NCI-H748 treated with DMSO at 0.1 percent for 48 hours (cell line): Measurements from ENCODE around the gene POU4F3.

Experiments
- DNase-seq: peaks from one replicate; lab custom pipeline; 2025; lab: John Stamatoyannopoulos, UW

The POU4F3 gene

DNA sequence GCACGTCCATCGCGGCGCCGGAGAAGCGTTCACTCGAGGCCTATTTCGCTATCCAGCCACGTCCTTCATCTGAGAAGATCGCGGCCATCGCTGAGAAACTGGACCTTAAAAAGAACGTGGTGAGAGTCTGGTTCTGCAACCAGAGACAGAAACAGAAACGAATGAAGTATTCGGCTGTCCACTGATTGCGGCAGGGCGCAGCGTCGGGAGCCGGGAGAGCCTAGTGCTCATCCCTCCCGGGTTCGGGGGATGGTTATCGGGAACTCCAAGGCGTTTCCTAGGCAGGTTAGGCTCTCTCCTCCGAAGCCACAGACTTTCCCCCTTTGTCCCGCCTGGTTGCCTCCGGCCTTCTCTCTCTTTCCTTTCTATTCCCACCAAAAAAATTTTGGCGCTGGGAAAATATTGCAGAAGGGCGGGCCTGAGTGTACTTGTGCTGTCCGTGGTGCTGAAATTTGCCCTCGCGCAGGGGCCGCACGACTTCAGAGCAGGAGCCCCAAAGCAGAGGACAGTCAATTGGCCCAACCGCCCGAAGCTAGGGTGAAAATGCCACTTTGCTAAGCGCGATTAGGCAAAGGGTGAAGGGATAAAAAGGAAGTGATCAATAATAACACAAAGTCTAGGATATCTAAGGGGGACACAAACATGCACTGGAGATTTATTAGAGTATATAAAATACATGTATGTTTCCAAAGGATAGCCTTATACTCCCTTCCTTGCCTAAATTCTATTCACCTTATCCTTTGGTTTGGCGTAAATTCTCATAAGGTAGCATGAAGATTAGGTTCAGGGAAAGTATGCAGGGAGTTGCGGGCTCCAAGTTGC, 1.8 kb downstream of the POU4F3 start:
- no peak for DNase-seq

DNA sequence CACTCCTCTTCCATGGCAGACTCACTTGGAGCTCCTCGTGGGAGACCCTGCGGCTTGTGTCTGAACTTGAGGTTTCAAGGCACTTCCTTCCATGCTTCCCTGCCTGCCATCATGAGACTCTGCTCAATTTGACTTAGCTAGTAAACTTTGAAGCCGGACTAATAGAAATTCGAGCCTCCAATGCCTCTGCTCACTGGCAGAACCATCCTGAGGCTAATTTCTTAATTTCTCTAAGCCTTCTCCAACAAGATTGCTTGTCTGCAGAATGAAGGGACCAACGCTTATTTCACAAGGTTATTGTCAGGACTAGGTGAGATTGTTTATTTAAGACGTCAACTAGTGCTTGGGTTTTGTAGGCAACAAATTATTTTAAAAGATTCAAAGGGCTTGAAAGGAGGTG, 3.2 kb downstream of the POU4F3 start:
- no peak for DNase-seq

DNA sequence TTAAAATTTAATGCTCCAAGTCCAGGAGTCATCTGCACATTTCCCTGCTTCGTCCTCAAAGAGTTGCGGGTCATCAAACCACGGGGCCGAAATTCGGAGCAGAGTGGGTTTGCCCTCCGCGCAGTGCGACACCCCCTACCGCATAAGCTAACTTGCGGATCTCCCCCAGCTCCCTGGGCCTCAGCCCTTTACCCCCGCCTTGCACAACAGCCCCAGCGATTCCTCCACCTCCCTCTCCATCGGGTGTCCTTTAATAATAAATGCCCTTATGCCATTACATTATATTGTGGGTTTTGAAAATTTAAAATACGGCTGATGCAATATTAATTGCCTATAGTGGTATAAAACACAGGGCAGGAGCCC, 3.9 kb downstream of the POU4F3 start:
- no peak for DNase-seq

DNA sequence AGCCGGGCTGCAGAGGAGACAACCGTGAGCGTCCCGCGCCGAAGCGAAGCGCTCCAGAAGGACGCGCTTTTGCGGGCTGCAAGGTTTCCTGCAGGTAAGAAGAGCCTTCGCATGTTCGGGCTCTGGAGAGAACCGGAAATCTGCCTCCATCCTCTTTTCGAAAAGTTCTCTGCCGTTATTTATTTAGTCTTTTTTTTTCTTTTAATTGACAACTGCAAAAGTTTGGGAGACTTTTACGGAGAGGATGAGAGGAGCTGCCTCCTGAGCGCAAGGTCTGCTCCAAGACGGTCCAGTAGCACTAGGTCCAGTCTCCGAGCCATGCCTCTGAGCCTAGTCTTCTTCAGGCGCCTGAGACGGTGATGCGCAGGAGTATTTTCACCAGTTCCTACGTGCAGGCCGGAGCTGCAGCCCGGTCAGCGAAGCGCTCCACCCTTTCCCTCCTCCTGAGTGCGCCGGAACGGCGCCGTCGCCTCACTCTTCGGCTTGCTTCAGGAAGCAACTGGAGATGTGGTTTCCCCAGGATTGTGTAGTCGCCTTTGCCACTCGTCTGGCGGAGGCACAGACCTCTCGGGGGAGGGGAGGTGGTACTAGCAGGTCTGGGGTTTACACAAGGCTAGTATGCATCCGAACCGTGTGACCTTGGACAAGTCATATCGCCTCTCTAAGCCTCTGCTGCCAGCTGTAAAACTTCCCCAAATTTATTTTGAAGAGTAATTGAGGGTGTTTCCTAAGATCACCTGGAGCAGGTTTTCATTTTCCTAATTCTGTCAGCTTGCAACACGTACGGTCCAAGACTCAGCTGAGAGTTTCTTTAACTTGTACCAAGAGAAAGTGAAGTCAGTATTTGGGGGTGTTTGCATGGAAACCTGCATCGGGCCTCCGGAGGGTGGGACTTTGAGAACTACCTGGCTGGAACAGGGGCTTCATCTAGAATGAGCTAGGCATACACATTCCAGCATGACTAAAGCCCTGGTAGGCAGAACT, 4.5 kb downstream of the POU4F3 start:
- no peak for DNase-seq

DNA sequence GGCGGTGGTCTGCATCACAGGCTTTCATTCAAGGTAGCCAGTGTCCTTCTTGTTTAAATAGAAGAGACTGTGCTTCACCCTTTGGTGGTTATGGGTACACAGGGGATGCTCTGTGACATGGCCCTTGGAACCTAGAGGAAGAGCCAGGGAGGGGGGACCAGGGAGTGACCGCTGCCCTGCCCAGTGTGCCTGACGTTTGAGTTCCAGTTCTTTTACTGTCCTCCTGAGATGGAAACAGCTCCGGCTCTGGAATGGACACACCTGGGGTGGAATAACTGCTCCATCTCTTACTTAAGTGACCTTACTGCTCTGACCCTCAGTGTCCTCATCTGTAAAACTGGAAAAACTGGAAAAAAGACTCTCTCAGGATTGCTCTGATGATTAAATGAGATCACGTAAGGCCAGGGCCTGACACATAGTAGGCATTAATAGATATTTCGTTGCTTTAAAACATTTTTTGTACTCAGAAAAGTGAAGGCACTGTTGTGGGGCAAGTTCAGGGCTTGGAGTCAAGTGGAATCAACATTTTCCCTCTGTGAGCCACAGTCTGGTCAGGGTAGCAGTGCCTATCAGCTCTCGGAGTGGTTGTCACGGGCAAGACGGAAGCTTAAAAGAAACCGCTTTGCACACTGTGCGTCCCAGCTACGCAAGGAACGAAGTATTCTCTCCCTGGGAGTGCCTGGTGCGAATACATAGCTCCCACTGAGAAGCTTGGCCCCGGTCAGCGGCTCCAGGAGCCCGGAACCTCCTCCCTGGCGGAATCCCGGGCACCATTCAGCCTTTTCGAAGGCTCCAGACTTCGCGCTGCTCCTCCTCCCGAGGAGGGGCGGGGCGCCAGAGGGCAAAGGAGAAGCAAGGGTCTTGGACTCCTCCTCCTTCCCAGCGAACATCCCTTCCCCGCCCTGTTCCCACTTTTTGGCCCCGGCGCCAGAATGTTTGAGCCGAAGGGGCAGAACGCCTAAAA, 5.8 kb downstream of the POU4F3 start:
- no peak for DNase-seq

DNA sequence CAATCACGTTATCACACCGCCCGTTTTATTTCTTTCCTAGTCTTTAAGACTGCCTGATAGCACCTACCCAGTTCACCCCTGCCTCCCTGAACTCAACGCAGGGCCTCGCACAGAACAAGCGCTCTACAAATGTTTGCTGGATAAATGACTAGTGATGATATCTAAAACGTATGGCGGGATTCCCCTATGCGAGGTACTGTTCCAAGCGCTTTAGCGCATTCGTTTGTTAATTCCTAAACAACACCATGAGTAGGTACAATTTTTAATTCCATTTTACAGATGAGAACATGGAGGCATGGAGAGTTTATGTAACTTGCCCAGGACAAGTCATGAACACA, 6.6 kb downstream of the POU4F3 start:
- no peak for DNase-seq

DNA sequence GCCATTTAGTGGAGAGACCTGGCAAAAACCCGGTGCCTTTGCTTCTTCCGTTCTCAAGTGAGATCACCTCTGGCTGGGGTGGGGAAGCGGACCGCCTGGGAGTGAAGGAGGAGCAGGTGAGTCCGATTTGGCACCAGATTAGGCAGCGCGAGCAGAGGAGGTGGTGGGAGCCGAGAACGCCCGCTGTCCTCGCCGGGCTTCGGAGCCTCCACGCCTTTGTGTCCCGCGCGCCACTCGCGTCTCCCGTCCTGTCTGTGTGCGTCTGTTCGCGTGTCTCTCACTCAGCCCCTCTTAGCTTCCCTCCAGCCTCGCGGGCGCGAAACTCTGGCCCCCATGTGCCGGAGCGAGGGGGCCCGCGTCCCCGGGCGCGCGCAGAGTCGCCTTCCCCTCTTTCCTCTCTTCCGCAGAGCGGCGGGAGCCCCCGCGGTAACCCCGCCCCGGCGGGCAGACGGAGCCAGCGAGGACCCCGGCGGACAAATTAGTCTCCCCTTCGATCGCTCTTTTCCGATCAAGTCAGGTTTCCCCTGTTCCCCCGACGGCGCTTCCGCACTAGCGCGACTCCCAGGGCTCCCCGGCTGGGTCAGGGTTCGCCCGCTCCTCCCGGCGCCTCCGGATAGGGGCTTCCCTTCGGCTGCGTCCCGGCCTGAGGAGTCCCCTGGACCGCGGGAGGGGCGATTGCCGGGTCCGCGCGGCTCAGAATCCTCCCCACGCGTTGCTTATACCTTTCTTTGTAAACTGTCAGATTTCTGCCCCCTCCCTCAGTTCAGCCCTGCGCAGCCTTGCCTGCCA, 7.1 kb downstream of the POU4F3 start:
- DNase-seq: no peak

DNA sequence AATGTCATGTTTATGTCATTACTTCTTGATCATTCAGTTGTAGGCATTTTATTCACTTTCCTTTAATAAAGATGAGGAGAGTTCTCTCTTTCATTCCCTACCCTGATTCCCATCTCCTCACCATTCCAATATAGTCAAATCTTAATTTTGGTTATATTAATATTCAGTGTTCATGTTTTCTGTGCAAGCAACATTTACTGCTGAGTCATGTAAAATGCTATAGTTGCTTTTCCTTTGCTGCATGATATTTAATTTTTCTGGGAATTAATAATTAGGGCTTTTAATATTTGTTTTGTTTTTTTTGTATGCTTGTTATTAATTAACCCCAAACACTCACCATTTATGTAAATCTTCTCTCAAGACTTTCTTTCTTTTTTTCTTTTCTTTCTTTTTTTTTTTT, 18.5 kb downstream of the POU4F3 start:
- no peak for DNase-seq

DNA sequence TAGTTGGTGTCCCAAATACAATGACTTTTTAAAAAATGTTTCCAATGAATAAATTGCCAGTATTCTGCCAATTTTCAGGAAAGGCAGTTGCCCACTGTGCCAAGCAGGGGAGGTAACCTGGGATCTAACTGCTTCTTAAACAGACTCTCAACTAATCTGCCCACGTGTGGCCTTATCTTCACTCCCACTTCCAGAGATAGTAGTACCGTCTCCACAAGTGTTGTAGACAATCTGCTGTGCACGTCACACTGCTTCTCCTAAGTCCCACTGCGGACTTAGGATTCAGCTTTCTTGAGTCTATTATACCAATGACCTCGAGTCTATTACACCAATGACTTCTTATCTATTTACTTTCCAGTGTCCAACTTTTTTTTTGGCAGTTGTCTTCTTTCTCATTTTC, 21.2 kb downstream of the POU4F3 start:
- no peak for DNase-seq

DNA sequence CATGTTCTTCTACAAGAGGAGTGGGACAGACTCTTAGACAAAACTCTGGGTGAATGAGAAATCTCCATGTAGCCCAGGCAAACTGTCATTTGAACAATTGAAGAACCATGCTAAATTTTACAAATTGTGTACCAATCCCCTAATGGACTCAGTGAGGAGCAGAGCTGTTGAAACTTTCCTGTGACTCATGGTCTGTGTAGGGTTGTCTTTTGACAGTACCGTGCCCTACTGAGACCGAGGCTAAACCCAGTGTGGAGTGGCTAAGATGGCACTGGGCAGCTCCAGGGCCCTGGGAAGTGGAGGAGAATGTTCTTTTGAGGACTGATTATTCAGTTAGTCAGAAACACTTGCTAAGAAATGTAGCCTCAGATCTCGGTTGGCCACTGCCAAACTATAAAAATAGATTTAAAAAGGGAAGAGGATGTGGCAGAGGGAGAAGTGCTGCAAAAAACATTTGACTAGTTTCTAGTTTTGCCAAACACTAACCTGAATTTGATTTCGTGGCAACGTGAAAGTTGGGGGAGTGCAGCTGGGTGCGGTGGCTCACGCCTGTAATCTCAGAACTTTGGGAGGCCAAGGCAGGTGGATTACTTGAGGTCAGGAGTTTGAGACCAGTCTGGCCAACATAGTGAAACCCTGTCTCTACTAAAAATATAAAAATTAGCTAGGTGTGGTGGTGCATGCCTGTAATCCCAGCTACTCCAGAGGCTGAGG, 24.7 kb downstream of the POU4F3 start:
- DNase-seq: no peak

DNA sequence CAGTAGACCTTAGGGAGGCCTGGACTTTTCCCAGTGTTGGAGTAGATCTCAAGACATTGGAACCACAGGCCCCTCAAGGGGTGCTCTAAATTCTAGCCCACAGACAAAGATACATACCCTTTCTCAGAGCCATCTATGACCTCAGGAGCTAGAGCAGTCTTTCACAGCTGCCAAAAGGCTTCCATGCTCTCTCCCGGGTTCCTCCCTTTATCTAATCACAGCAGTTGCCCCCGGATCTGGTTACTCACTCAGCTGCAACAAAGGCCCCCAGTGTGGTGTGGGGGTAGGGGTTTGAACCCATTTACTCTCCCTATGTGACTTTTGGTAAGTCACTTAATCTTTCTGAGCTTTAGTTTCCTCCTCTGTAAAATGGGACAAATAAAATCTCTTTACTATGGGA, 27.0 kb downstream of the POU4F3 start:
- no peak for DNase-seq

DNA sequence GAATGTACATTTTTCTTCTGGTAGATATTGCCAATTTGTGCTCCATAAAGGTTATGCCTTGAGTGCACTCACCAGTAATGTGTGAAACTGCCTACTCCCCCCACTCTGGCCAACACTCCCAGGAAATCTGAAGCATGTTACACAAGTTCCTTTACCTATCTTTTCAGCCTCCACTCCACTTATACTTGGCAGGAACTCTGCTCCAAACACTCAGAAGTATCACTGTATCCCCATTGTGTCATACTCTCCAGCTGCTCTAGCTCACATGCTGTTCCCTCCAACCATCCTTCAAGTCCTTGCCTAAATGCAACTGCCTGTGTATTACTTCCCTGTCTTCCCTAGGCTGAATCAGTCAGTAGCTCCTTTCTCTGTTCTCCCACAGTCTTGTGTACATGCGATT, 28.3 kb downstream of the POU4F3 start:
- no peak for DNase-seq

DNA sequence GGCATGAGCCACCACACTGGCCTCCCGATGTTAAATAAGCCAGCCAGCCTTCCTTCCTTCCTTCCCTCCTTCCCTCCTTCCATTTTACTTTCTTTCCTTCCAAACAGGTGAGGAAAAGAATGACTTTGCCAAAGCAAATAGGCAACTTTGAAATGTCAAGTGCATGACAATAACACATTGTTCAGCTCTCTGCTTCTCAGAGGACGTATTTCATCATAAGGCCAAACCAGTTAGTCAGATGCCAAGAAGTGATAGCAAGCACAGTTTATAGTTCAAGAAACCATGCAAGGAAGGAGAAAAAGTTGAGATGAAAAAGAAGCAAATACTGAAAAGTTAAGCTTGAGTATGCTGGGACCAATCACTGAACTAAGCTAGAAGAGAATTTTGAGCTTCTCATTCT, 29.5 kb downstream of the POU4F3 start:
- DNase-seq: no peak

DNA sequence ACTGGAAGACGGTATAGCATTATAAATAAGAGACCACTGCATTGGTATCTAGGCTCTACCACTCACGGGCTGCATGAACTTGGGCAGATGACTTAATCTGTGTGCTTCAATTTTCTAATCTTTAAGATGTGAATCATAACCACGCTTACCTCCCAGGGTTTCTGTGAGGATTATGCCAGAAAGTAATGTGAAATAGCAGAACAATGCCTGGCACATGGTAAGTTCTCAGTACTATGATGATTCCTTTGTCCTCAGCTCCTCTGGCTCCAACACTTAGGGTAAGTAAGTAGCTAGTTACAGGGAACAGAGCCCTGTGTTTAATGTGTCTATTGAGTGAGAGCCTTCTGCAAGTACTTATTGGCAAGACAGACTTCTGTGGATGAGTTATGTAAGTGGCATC, 31.1 kb downstream of the POU4F3 start:
- no peak for DNase-seq

DNA sequence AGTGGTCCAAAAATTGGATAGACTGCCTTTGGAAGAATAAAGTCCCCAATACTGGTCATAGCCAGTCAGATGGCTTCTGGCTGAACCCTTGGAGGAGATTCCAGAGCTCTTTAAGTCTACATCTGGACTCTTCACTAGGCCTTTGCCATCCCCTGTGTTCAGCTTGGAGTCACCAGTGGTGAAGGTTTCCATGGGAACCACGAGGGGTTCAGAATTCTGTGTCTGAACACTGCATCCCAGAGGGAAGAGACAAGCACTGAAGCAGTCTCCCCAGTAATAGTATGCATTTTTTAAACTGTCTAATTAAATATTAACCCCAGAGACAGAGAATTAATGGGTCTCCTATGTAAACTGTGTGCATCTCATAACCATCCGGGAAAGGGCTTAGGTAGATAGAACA, 38.2 kb downstream of the POU4F3 start:
- no peak for DNase-seq

DNA sequence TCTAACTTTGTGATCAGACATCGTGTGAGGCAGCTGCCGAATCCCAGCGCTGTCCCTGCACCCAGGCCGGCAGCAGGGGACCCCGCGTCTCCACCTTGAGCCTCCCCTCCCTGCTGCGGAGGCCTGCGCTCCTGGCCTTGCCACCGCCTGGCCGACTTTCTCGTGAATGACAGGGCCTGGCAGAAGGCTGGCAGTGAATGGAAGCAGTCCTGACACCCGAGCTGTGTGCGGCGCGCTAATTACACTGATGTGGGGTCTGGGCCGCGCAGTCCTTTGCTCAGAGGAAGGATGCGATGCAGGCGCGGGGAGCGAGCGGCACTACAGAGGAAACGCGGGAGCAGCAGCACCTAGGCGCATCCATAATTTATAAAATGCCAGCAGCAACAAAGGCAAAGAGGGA, 40.3 kb downstream of the POU4F3 start:
- DNase-seq: no peak

DNA sequence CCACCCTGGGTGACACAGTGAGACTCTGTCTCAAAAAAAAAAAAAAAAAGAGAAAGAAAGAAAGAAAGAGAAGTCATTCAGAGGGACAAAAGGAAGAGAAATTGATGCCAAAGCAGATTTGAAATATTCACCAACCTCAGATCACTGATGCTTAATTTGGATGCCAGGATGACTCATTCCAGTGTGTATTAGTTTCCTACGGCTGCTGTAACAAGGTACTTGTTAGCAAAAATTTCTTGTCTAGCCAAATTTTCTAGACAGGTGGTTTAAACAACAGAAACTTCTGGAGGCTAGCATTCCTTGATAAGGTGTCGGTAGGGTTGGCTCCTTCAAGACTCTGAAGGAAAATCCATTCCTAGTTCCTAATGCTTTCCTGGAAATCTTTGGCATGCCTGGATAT, 42.1 kb downstream of the POU4F3 start:
- DNase-seq: no peak

DNA sequence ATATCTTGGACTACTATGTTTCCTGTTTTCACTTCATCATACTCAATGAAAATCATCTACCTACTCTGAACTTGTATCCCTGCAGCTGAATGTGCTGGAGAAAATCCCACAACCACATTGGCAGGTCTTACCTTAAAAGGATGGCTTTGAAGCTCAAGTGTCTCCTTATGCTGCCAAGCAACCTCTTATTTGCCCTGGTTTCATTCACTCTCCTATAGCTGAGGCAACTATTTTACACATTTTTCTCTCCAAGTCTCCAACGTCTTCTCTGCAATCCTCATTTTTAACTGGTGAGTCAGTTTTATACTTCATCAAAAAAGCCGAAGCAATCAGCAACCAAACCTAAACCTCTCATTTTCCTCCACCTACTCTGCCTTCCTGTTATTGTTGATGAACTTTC, 49.7 kb downstream of the POU4F3 start:
- no peak for DNase-seq

DNA sequence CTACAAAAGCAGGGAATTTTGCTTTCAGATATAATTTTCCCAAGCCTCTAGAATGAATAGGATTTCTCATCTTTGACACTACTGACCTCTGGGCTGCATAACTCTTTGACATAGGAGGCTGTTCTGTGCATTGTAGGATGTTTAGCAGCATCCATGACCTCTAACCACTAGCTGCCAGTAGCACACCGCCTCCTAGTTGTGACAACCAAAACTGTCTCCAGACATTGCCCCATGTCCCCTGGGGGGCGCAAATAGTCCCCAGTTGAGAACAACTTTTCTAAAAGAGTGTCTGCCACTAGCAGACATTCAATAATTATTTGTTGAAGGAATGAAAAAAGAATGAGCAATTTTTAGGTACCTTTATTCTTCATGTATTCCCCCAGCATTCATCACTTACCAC, 51.8 kb downstream of the POU4F3 start:
- DNase-seq: no peak
